ENCODE data around the gene ACAA2. TPM values are rescaled to one million over a fixed set of nuclear protein-coding genes. Genes with fewer than 3 reads are reported as not detected.

ACAA2 gene
- total RNA-seq, 2 experiments from 2014 or later: 118 to 120 TPM

- ChIA-PET CTCF (no interaction called here), POLR2A (no interaction called here)
- Mint-ChIP-seq H3K27ac (no peak overlapping the region), H3K4me3 (no peak overlapping the region), H3K4me1 (ENCODE audit: low read depth) (no peaks in the 10 kb centered on the region), H3K36me3 (ENCODE audit: low read depth) (no peaks in the 10 kb centered on the region), H3K27me3 (ENCODE audit: low read depth) (peaks cover 9% of the 10 kb centered on the region), H3K9me3 (ENCODE audit: insufficient read depth) (no peaks in the 10 kb centered on the region)
- no peak for ATAC-seq
- DNase-seq: no peak
These were observed 55.6 kb downstream of the ACAA2 start for GRCh38 chr18:49757513-49758262.

- Mint-ChIP-seq H3K4me3 (no peak overlapping the region), H3K36me3 (ENCODE audit: low read depth) (no peaks in the 10 kb centered on the region), H3K9me3 (ENCODE audit: insufficient read depth) (no peaks in the 10 kb centered on the region), H3K27ac (no peak overlapping the region), H3K27me3 (ENCODE audit: low read depth) (peaks cover 12% of the 10 kb centered on the region), H3K4me1 (ENCODE audit: low read depth) (no peaks in the 10 kb centered on the region)
- ChIA-PET CTCF (no interaction called here), POLR2A (no interaction called here)
- DNase-seq: no peak
- ATAC-seq: no peak
These were observed 56.5 kb downstream of the ACAA2 start for GRCh38 chr18:49756671-49757362.

GRCh38 chr18:49756135-49756534, 57.2 kb downstream of the ACAA2 start:
- no peaks in the 10 kb centered on the region for H3K9me3 Mint-ChIP-seq (ENCODE audit: insufficient read depth)

GRCh38 chr18:49755489-49755888, 57.8 kb downstream of the ACAA2 start:
- no peak overlapping the region for H3K27ac Mint-ChIP-seq
- ChIA-PET POLR2A (no interaction called here), CTCF (interaction anchor here (1.3 kb wide), 1 partner anchor 29 kb away, joined by 3 read pairs; no protein-coding TSS in a partner anchor)
- no peak overlapping the region for H3K4me3 Mint-ChIP-seq
- no peaks in the 10 kb centered on the region for H3K9me3 Mint-ChIP-seq (ENCODE audit: insufficient read depth)
- H3K4me1 Mint-ChIP-seq (ENCODE audit: low read depth): no peaks in the 10 kb centered on the region
- H3K36me3 Mint-ChIP-seq (ENCODE audit: low read depth): no peaks in the 10 kb centered on the region
- DNase-seq (no peak), ATAC-seq (no peak)
- H3K27me3 Mint-ChIP-seq (ENCODE audit: low read depth): peaks cover 19% of the 10 kb centered on the region

More at GRCh38 chr18:49756135-49756534, 57.2 kb downstream of the ACAA2 start:
- DNase-seq (no peak), ATAC-seq (no peak)
- Mint-ChIP-seq H3K27ac (no peak overlapping the region), H3K4me3 (no peak overlapping the region), H3K36me3 (ENCODE audit: low read depth) (no peaks in the 10 kb centered on the region), H3K4me1 (ENCODE audit: low read depth) (no peaks in the 10 kb centered on the region), H3K27me3 (ENCODE audit: low read depth) (peaks cover 17% of the 10 kb centered on the region)
- ChIA-PET POLR2A (no interaction called here), CTCF (no interaction called here)

- ATAC-seq (no peak), DNase-seq (no peak)
- no peaks in the 10 kb centered on the region for H3K36me3 Mint-ChIP-seq (ENCODE audit: low read depth)
- no peak overlapping the region for H3K4me3 Mint-ChIP-seq
- CTCF ChIA-PET: interaction anchor here (1.3 kb wide), 1 partner anchor 30 kb away, joined by 3 read pairs; no protein-coding TSS in a partner anchor
- H3K27me3 Mint-ChIP-seq (ENCODE audit: low read depth): peaks cover 19% of the 10 kb centered on the region
- H3K9me3 Mint-ChIP-seq (ENCODE audit: insufficient read depth): no peaks in the 10 kb centered on the region
- POLR2A ChIA-PET: no interaction called here
- H3K27ac Mint-ChIP-seq: no peak overlapping the region
- H3K4me1 Mint-ChIP-seq (ENCODE audit: low read depth): no peaks in the 10 kb centered on the region
These were observed 58.5 kb downstream of the ACAA2 start for GRCh38 chr18:49754866-49755265.

- ATAC-seq (no peak), DNase-seq (no peak)
- H3K4me1 Mint-ChIP-seq (ENCODE audit: low read depth): no peaks in the 10 kb centered on the region
- ChIA-PET POLR2A (no interaction called here), CTCF (no interaction called here)
- no peaks in the 10 kb centered on the region for H3K36me3 Mint-ChIP-seq (ENCODE audit: low read depth)
- no peaks in the 10 kb centered on the region for H3K9me3 Mint-ChIP-seq (ENCODE audit: insufficient read depth)
- H3K27ac Mint-ChIP-seq: no peak overlapping the region
- H3K27me3 Mint-ChIP-seq (ENCODE audit: low read depth): peaks cover 22% of the 10 kb centered on the region
- no peak overlapping the region for H3K4me3 Mint-ChIP-seq
These were observed 59.7 kb downstream of the ACAA2 start for GRCh38 chr18:49753643-49754042.

GRCh38 chr18:49752095-49752457, 61.3 kb downstream of the ACAA2 start:
- DNase-seq: no peak

GRCh38 chr18:49751427-49752094, 61.8 kb downstream of the ACAA2 start:
- peaks cover 25% of the 10 kb centered on the region for H3K27me3 Mint-ChIP-seq (ENCODE audit: low read depth)
- no peaks in the 10 kb centered on the region for H3K36me3 Mint-ChIP-seq (ENCODE audit: low read depth)
- no peak overlapping the region for H3K27ac Mint-ChIP-seq
- no peaks in the 10 kb centered on the region for H3K9me3 Mint-ChIP-seq (ENCODE audit: insufficient read depth)
- no peaks in the 10 kb centered on the region for H3K4me1 Mint-ChIP-seq (ENCODE audit: low read depth)
- ChIA-PET POLR2A (no interaction called here), CTCF (no interaction called here)
- ATAC-seq (no peak), DNase-seq (no peak)
- no peak overlapping the region for H3K4me3 Mint-ChIP-seq

More at GRCh38 chr18:49752095-49752457, 61.3 kb downstream of the ACAA2 start:
- Mint-ChIP-seq H3K4me3 (no peak overlapping the region), H3K9me3 (ENCODE audit: insufficient read depth) (no peaks in the 10 kb centered on the region), H3K27me3 (ENCODE audit: low read depth) (peaks cover 22% of the 10 kb centered on the region), H3K4me1 (ENCODE audit: low read depth) (no peaks in the 10 kb centered on the region), H3K27ac (no peak overlapping the region), H3K36me3 (ENCODE audit: low read depth) (no peaks in the 10 kb centered on the region)
- no peak for ATAC-seq
- ChIA-PET POLR2A (no interaction called here), CTCF (no interaction called here)

GRCh38 chr18:49749563-49749962, 63.8 kb downstream of the ACAA2 start:
- ATAC-seq (no peak), DNase-seq (no peak)
- Mint-ChIP-seq H3K36me3 (ENCODE audit: low read depth) (no peaks in the 10 kb centered on the region), H3K4me3 (no peak overlapping the region), H3K9me3 (ENCODE audit: insufficient read depth) (no peaks in the 10 kb centered on the region), H3K4me1 (ENCODE audit: low read depth) (no peaks in the 10 kb centered on the region), H3K27me3 (ENCODE audit: low read depth) (peaks cover 23% of the 10 kb centered on the region), H3K27ac (no peak overlapping the region)
- CTCF ChIA-PET: no interaction called here
- POLR2A ChIA-PET: no interaction called here

GRCh38 chr18:49747876-49748275, 65.5 kb downstream of the ACAA2 start:
- no peaks in the 10 kb centered on the region for H3K9me3 Mint-ChIP-seq (ENCODE audit: insufficient read depth)
- DNase-seq: no peak
- H3K27ac Mint-ChIP-seq: no peak overlapping the region
- ChIA-PET POLR2A (no interaction called here), CTCF (no interaction called here)
- H3K27me3 Mint-ChIP-seq (ENCODE audit: low read depth): peaks cover 25% of the 10 kb centered on the region
- H3K4me3 Mint-ChIP-seq: no peak overlapping the region
- no peaks in the 10 kb centered on the region for H3K4me1 Mint-ChIP-seq (ENCODE audit: low read depth)
- no peak for ATAC-seq
- no peaks in the 10 kb centered on the region for H3K36me3 Mint-ChIP-seq (ENCODE audit: low read depth)

- DNase-seq (no peak), ATAC-seq (no peak)
- peaks cover 17% of the 10 kb centered on the region for H3K27me3 Mint-ChIP-seq (ENCODE audit: low read depth)
- POLR2A ChIA-PET: no interaction called here
- no peaks in the 10 kb centered on the region for H3K4me1 Mint-ChIP-seq (ENCODE audit: low read depth)
- H3K36me3 Mint-ChIP-seq (ENCODE audit: low read depth): no peaks in the 10 kb centered on the region
- CTCF ChIA-PET: no interaction called here
- no peaks in the 10 kb centered on the region for H3K9me3 Mint-ChIP-seq (ENCODE audit: insufficient read depth)
- no peak overlapping the region for H3K4me3 Mint-ChIP-seq
- H3K27ac Mint-ChIP-seq: no peak overlapping the region
These were observed 68.0 kb downstream of the ACAA2 start for GRCh38 chr18:49745045-49746014.

Data from activated CD8-positive, alpha-beta T cell treated with anti-CD3 and anti-CD28 coated beads, Interleukin-2, amount 10 ng/mL, durations not matched to agents 7 days and 5 days (primary cell).